Loucy (cell line): ENCODE data around the gene EBP.

Experiments used
- CTCF ChIP-seq: fragments of 200-600 bp; sonication (generic); conservative IDR thresholded peaks from 2 replicates; pipeline ENCODE4 v1.5.1; 2014; ENCODE audit warnings: mild to moderate bottlenecking, antibody characterized with exemption, low read length
- EZH2phosphoT487 ChIP-seq: fragments of 200-600 bp; IDR thresholded peaks from 2 replicates; pipeline ENCODE4 v1.6.1; 2018; ENCODE audit warnings: antibody characterized with exemption, mild to moderate bottlenecking, moderate library complexity, borderline replicate concordance

DNA sequence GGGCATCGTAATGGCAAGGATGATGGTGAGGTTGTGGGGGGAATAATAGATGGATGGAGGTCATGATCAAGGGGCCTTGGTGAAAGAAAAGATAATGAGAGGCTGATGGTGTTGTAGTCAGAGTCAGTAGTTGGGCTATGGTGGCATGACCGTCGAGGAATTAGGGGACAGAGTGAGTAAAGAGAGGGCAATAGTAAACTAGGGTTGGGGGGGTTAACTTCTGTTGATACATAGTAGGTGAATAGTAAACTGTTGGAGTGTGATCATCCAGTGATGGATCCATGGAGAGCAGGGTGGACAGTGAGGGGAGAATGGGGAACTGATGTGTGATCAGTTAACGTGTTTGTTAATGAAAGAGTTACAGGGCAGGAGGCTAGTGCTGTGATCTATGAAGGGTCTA, 44.7 kb upstream of the EBP start:
- TF ChIP-seq CTCF, result no peak
- no peak for TF ChIP-seq EZH2phosphoT487
